ENCODE measurements around the gene RAVER2. TPM values are rescaled to one million over a fixed set of nuclear protein-coding genes. Genes with fewer than 3 reads are reported as not detected.

RAVER2 gene
- total and polyA plus RNA-seq, 2 experiments from 2014 or later, result 10.8 to 24.0 TPM

DNA sequence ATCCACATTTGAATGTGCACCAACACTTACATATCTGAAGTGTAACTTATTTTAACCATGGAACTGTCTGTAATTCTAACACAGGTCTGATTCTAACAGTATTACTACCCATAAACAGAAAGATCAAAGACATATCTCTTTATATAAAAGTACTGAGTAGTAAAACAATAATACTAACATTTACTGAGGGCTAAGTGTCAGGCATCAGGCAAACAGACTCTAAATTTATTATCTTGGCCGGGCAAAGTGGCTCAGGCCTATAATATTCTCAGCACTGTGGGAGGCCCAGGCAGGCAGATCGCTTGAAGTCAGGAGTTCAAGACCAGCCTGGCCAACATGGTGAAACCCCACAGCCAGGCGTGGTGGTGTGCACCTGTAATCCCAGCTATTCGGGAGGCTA, 135.6 kb downstream of the RAVER2 start:
- Histone ChIP-seq H3K36me3 (no peaks in the 10 kb centered on the region), H3K9me3 (ENCODE audit: low read depth) (no peaks in the 10 kb centered on the region), H3K27me3 (no peaks in the 10 kb centered on the region), H3K4me3 (no peak overlapping the region), H3K4me1 (ENCODE audit: low read depth) (peaks cover 19% of the 10 kb centered on the region), H3K27ac (no peak overlapping the region)
- TF ChIP-seq, protein P1, sequence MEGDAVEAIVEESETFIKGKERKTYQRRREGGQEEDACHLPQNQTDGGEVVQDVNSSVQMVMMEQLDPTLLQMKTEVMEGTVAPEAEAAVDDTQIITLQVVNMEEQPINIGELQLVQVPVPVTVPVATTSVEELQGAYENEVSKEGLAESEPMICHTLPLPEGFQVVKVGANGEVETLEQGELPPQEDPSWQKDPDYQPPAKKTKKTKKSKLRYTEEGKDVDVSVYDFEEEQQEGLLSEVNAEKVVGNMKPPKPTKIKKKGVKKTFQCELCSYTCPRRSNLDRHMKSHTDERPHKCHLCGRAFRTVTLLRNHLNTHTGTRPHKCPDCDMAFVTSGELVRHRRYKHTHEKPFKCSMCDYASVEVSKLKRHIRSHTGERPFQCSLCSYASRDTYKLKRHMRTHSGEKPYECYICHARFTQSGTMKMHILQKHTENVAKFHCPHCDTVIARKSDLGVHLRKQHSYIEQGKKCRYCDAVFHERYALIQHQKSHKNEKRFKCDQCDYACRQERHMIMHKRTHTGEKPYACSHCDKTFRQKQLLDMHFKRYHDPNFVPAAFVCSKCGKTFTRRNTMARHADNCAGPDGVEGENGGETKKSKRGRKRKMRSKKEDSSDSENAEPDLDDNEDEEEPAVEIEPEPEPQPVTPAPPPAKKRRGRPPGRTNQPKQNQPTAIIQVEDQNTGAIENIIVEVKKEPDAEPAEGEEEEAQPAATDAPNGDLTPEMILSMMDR (IDR thresholded peaks at IDR 0.05; ENCODE audit: low read depth, low read length), result no peak
- no peak for DNase-seq (ENCODE audit: low read depth in 1 of 2, low spot score in 1 of 2)

DNA sequence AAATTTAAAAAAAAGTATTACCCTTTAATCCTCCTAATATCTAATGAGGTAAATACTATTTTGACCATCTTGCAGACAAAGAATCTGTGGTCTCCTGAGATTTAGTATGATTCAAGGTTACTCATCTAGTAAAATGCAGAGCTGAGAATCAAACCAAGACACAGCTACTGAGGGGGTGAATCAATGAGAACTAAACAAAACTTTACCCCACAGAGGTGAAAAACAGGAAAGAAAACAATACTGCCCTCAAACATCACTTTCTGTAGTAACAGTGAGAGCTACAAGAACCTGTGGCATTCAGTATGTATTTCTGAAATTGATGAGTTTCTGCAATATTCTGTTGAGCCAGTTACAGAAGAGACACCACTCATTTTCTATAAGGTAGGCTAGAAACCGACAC, 136.4 kb downstream of the RAVER2 start:
- TF ChIP-seq, protein P1 (IDR thresholded peaks at IDR 0.05; ENCODE audit: low read depth, low read length), result no peak
- Histone ChIP-seq H3K4me1 (ENCODE audit: low read depth) (peaks cover 19% of the 10 kb centered on the region), H3K27me3 (no peaks in the 10 kb centered on the region), H3K9me3 (ENCODE audit: low read depth) (no peaks in the 10 kb centered on the region), H3K4me3 (no peak overlapping the region), H3K36me3 (no peaks in the 10 kb centered on the region), H3K27ac (no peak overlapping the region)
- no peak for DNase-seq (ENCODE audit: low read depth in 1 of 2, low spot score in 1 of 2)

Other genes starting within 250 kb of the RAVER2 start
- 41.3 and 52.7 TPM in 2 replicates for gene JAK1, start 221.5 kb downstream of the RAVER2 start, total RNA-seq
- 24.9 and 29.6 TPM in 2 replicates for gene JAK1, start 221.5 kb downstream of the RAVER2 start, polyA plus RNA-seq

Data from cardiac muscle cell (in vitro differentiated cells and primary cell).